GM12801 (cell line): Measurements from ENCODE around the gene HEPHL1.

Experiments
- CTCF ChIP-seq: IDR thresholded peaks from one replicate; pipeline ENCODE4 v1.5.1; 2011; ENCODE audit warnings: control low read depth; ENCODE audit not compliant: insufficient read length; ENCODE audit errors: extremely low read depth

HEPHL1 gene

DNA sequence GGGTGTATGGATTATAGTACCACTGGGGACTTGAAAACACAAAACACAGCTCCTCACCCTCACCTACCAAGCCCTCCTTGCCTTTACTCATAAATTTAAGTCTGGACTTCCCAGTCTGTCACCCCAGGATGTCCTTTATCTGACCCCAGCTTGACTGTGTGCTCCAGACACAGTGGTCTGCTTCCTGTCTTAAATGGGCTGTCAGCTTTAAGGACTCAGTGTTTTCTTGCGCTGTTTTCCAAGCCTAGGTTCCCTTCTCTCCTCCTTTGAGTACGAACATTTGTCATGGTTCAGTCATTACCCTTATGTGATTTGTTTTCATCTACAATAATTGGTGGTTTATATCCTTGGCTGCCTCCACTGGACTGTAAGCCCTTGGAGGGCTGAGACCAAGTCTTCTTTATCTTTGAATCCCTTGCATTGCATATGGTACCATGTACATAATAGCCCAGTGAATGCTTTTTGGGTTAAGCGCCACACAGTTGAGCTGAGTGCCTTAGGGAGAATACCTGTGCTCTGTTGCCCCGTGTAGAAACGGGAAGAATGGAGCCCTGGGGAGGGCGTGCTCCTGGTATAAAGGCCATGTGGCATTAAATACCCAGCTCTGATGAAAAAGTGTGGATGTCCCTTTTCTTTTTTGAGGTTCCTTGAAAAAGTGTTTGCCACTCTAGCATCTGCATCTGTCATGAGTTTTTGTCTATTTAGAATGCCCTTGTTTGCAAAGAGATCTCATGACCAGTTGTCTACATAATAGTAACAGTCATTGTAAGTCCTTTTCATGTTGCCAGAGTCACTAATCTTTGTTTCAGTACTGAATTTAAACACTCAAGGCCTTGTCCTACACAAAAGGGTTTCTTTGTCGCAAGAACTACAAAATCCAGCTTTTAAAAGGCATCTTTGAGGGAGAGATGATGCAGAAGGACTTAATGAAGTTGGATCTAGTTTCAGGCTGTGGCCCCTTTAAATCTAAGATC, 121.4 kb downstream of the HEPHL1 start:
- TF ChIP-seq CTCF, result no peak

DNA sequence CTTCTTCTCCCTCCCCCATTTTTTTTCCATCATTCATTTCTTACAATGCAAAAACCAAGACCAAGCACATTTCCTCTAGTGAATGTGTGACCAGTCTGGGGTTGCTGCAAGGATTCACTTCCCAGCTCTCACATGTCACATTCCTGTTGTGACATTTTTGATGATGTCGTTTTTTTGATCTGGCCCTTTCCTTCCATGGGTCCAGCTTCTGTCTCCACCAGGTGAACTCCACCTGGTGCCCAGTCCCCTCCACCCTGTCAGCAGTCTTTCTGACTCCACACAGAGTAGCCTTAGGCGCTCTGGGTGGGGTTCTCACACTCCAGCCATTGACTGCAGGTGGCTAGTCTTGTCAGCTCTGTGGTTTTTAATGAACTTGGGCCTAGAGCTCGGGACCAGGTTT, 123.1 kb downstream of the HEPHL1 start:
- TF ChIP-seq CTCF, result no peak

DNA sequence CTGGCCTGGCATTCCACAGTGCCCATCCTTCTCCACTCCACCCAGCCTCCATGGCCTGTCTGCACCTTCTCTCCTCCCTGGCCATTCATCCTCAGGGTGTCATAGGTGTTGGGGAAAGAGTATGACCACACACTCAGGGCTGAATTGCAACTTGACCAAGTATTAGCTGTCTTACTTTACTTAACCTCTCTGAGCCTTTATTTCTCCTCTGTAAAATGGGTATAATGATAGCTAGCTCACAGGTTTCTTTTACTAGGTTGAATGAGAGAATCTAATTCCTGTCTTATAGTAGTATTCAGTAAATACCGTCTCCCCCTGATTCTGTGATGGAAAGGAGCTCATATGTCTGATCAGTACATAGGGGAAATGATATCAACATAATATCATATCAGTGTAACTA, 123.5 kb downstream of the HEPHL1 start:
- no peak for TF ChIP-seq CTCF

DNA sequence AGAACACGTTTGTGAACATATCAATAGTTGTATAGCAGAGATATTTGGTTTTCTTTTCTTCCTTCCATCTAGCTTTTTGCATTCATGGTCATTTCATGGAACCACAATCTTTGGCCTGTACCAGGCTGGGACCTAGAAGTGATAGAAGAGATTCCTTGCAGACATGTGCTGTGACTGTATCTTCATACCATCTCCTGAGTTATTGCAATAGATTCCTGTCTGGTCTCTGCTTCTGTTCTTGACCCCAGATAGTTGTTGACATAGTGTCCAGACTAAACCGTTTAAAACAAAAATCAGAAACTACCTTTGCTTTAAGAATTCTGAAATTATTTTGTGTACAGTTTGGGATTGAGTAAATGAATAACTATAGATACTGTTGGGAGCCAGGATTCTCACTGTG, 124.3 kb downstream of the HEPHL1 start:
- TF ChIP-seq CTCF, result no peak

GRCh38 chr11:94145916-94146315, 124.8 kb downstream of the HEPHL1 start:
- TF ChIP-seq CTCF, result no peak

GRCh38 chr11:94147433-94147845, 126.3 kb downstream of the HEPHL1 start:
- no peak for TF ChIP-seq CTCF

GRCh38 chr11:94148189-94148588, 127.0 kb downstream of the HEPHL1 start:
- TF ChIP-seq CTCF, result no peak
